Measurements from ENCODE around the gene RGS21. TPM values are rescaled to one million over a fixed set of nuclear protein-coding genes. Genes with fewer than 3 reads are reported as not detected.
"Not testable (repeated sequence)": the region's sequence is repeated elsewhere in the genome, so short reads cannot be mapped to it uniquely, and the experiment has no call there.

RGS21 gene
- total and polyA plus RNA-seq, 9 donors, result not detected

- no peak for DNase-seq
- Histone ChIP-seq H3K4me1 (ENCODE audit: insufficient read depth) (no peaks in the 10 kb centered on the region), H3K9me3 (no peaks in the 10 kb centered on the region), H3K4me3 (no peak overlapping the region), H3K36me3 (no peaks in the 10 kb centered on the region), H3K27me3 (no peaks in the 10 kb centered on the region), H3K27ac (no peak overlapping the region)
- TF ChIP-seq CTCF (IDR thresholded peaks at IDR 0.05) (no peak), POLR2A (IDR thresholded peaks at IDR 0.05) (no peak), EP300 (IDR thresholded peaks at IDR 0.05) (no peak)
- intact Hi-C loops (cut with DNase I), result no loop called here
- WGBS, 3 donors, result 88 to 89% (median 88%) methylated on average over 3 of the region's 3 CpGs
These were observed 42.2 kb upstream of the RGS21 start for GRCh38 chr1:192274588-192274987.

- H3K27ac ChIP-seq, result no peak overlapping the region
- no peaks in the 10 kb centered on the region for H3K9me3 ChIP-seq
- H3K36me3 ChIP-seq, result no peaks in the 10 kb centered on the region
- no peaks in the 10 kb centered on the region for H3K4me1 ChIP-seq (ENCODE audit: insufficient read depth)
- no peaks in the 10 kb centered on the region for H3K27me3 ChIP-seq
- intact Hi-C loops (cut with DNase I), result no loop called here
- DNase-seq, result no peak
- TF ChIP-seq EP300 (IDR thresholded peaks at IDR 0.05), result no peak
- no peak overlapping the region for H3K4me3 ChIP-seq
- 53 to 71% (median 61%) methylated on average over 1 of the region's 1 CpG for WGBS, 3 donors
These were observed 39.2 kb upstream of the RGS21 start for GRCh38 chr1:192277635-192278034.

GRCh38 chr1:192284927-192285326 lies 31.9 kb upstream of the RGS21 start:
- 88 to 93% (median 93%) methylated on average over 2 of the region's 2 CpGs for WGBS, 3 donors
- Histone ChIP-seq H3K9me3 (no peaks in the 10 kb centered on the region), H3K4me1 (ENCODE audit: insufficient read depth) (no peaks in the 10 kb centered on the region), H3K36me3 (no peaks in the 10 kb centered on the region), H3K27ac (no peak overlapping the region), H3K27me3 (no peaks in the 10 kb centered on the region), H3K4me3 (no peak overlapping the region)
- TF ChIP-seq CTCF (IDR thresholded peaks at IDR 0.05), result no peak
- TF ChIP-seq EP300 (IDR thresholded peaks at IDR 0.05), result no peak
- TF ChIP-seq POLR2A (IDR thresholded peaks at IDR 0.05), result no peak
- no peak for DNase-seq
- intact Hi-C loops (cut with DNase I), result no loop called here

- 33 to 51% (median 38%) methylated on average over 1 of the region's 1 CpG for WGBS, 3 donors
These were observed 13.8 kb upstream of the RGS21 start for GRCh38 chr1:192303029-192303428.

GRCh38 chr1:192308314-192308713 lies 8.5 kb upstream of the RGS21 start:
- intact Hi-C loops (cut with DNase I), result not testable (repeated sequence)
- WGBS, 3 donors, result 92 to 97% (median 92%) methylated on average over 2 of the region's 2 CpGs

More at GRCh38 chr1:192303029-192303428, 13.8 kb upstream of the RGS21 start:
- no peaks in the 10 kb centered on the region for H3K36me3 ChIP-seq
- no peak for DNase-seq
- H3K27ac ChIP-seq, result no peak overlapping the region
- no peak for TF ChIP-seq CTCF (IDR thresholded peaks at IDR 0.05)
- TF ChIP-seq POLR2A (IDR thresholded peaks at IDR 0.05), result no peak
- TF ChIP-seq EP300 (IDR thresholded peaks at IDR 0.05), result no peak
- H3K9me3 ChIP-seq, result no peaks in the 10 kb centered on the region
- H3K4me1 ChIP-seq (ENCODE audit: insufficient read depth), result no peaks in the 10 kb centered on the region
- H3K27me3 ChIP-seq, result no peaks in the 10 kb centered on the region
- intact Hi-C loops (cut with DNase I), result no loop called here
- no peak overlapping the region for H3K4me3 ChIP-seq

GRCh38 chr1:192311281-192311680 lies 5.5 kb upstream of the RGS21 start:
- no peak overlapping the region for H3K27ac ChIP-seq
- H3K9me3 ChIP-seq, result no peaks in the 10 kb centered on the region
- TF ChIP-seq CTCF (IDR thresholded peaks at IDR 0.05), result no peak
- no peak overlapping the region for H3K4me3 ChIP-seq
- H3K4me1 ChIP-seq (ENCODE audit: insufficient read depth), result no peaks in the 10 kb centered on the region
- DNase-seq, result no peak
- intact Hi-C loops (cut with DNase I), result no loop called here
- 30 to 43% (median 41%) methylated on average over 1 of the region's 1 CpG for WGBS, 3 donors
- H3K36me3 ChIP-seq, result no peaks in the 10 kb centered on the region
- H3K27me3 ChIP-seq, result no peaks in the 10 kb centered on the region

More at GRCh38 chr1:192308314-192308713, 8.5 kb upstream of the RGS21 start:
- not testable (repeated sequence) for DNase-seq; H3K4me3 ChIP-seq; H3K27ac ChIP-seq; H3K36me3 ChIP-seq; H3K9me3 ChIP-seq; H3K27me3 ChIP-seq; H3K4me1 ChIP-seq (ENCODE audit: insufficient read depth)

Measured in ovary (tissue), 9 donors.